ENCODE data around the gene WWP2. TPM values are rescaled to one million over a fixed set of nuclear protein-coding genes. Genes with fewer than 3 reads are reported as not detected.
"Not testable (repeated sequence)": the region's sequence is repeated elsewhere in the genome, so short reads cannot be mapped to it uniquely, and the experiment has no call there.

The WWP2 gene
- total RNA-seq, 1 donor from 2014 or later = 59.0 TPM

- no peak overlapping the region for H3K4me3 Mint-ChIP-seq (ENCODE audit: low read depth)
- H3K27ac Mint-ChIP-seq = no peak overlapping the region
- intact Hi-C loops (cut with micrococcal nuclease) = no loop called here
- no peak for DNase-seq (ENCODE audit: low spot score)
- no peaks in the 10 kb centered on the region for H3K4me1 Mint-ChIP-seq (ENCODE audit: low read depth)
- H3K9me3 Mint-ChIP-seq = no peaks in the 10 kb centered on the region
- no peaks in the 10 kb centered on the region for H3K27me3 Mint-ChIP-seq (ENCODE audit: low read depth)
- peaks cover 21% of the 10 kb centered on the region for H3K36me3 Mint-ChIP-seq (ENCODE audit: low read depth)
These were observed 177.1 kb downstream of the WWP2 start for GRCh38 chr16:69938981-69939820.

GRCh38 chr16:69939821-69940585, 177.9 kb downstream of the WWP2 start:
- Mint-ChIP-seq H3K4me1 (ENCODE audit: low read depth) (no peaks in the 10 kb centered on the region), H3K27ac (no peak overlapping the region), H3K27me3 (ENCODE audit: low read depth) (no peaks in the 10 kb centered on the region), H3K4me3 (ENCODE audit: low read depth) (no peak overlapping the region), H3K36me3 (ENCODE audit: low read depth) (peaks cover 21% of the 10 kb centered on the region), H3K9me3 (no peaks in the 10 kb centered on the region)
- intact Hi-C loops (cut with micrococcal nuclease) = no loop called here
- DNase-seq (ENCODE audit: low spot score) = no peak

- intact Hi-C loops (cut with micrococcal nuclease) = no loop called here
- Mint-ChIP-seq H3K36me3 (ENCODE audit: low read depth) (peaks cover 21% of the 10 kb centered on the region), H3K4me3 (ENCODE audit: low read depth) (no peak overlapping the region), H3K27me3 (ENCODE audit: low read depth) (no peaks in the 10 kb centered on the region), H3K9me3 (no peaks in the 10 kb centered on the region), H3K27ac (no peak overlapping the region), H3K4me1 (ENCODE audit: low read depth) (no peaks in the 10 kb centered on the region)
- DNase-seq (ENCODE audit: low spot score) = no peak
These were observed 178.5 kb downstream of the WWP2 start for GRCh38 chr16:69940676-69941075.

GRCh38 chr16:69941251-69942098, 179.3 kb downstream of the WWP2 start:
- Mint-ChIP-seq H3K27me3 (ENCODE audit: low read depth) (no peaks in the 10 kb centered on the region), H3K36me3 (ENCODE audit: low read depth) (peaks cover 15% of the 10 kb centered on the region), H3K27ac (no peak overlapping the region), H3K9me3 (no peaks in the 10 kb centered on the region), H3K4me3 (ENCODE audit: low read depth) (no peak overlapping the region), H3K4me1 (ENCODE audit: low read depth) (no peaks in the 10 kb centered on the region)
- intact Hi-C loops (cut with micrococcal nuclease) = no loop called here
- no peak for DNase-seq (ENCODE audit: low spot score)

DNA sequence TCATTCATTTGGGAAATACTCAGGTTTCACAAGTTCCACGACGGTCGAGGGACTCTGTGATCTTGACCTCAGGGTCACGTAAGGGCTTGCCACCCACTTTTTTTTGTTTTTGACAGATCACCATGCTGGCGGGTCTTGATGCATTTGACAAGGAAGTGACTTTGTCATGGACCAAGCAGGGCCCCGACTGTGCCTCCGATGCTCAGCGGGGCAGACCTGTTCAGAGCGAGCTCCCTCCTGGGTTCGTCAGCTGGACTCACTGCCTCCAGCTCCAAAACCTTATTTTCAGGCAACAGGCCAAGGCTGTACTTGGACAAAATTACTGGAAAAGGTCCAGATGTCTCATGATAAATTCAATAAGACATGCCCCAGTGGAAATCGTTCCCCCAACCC, 180.0 kb downstream of the WWP2 start:
- H3K36me3 Mint-ChIP-seq (ENCODE audit: low read depth) = peaks cover 9% of the 10 kb centered on the region
- no peak overlapping the region for H3K4me3 Mint-ChIP-seq (ENCODE audit: low read depth)
- no peak overlapping the region for H3K27ac Mint-ChIP-seq
- no peaks in the 10 kb centered on the region for H3K27me3 Mint-ChIP-seq (ENCODE audit: low read depth)
- no peaks in the 10 kb centered on the region for H3K9me3 Mint-ChIP-seq
- DNase-seq (ENCODE audit: low spot score) = no peak
- intact Hi-C loops (cut with micrococcal nuclease) = no loop called here
- H3K4me1 Mint-ChIP-seq (ENCODE audit: low read depth) = no peaks in the 10 kb centered on the region

DNA sequence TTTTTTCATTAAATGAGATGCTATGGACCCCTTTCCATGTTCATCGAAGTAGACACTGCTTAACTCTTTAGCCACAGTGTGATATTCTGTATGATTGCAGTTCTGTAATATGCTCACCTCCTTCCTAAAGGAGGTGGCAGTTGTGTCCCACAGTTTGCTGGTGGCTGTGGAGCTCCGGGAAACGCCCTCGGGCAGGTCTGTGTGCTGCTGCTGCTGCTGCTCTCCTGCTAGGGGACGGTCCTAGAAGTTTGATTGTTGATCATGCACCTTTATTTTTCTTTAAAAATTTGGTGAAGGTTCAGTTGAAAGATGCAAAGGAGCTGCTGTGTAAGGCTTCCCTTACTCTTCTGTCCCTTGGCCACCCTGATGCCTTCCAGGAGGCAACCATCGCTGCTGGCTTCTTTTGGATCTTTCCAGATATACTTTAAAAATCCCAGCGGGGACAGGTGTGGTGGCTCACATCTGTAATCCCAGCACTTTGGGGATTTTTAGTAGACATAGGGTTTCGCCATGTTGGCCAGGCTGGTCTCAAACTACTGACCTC, 180.6 kb downstream of the WWP2 start:
- intact Hi-C loops (cut with micrococcal nuclease) = no loop called here
- no peak for DNase-seq (ENCODE audit: low spot score)
- Mint-ChIP-seq H3K4me3 (ENCODE audit: low read depth) (no peak overlapping the region), H3K27ac (no peak overlapping the region), H3K9me3 (no peaks in the 10 kb centered on the region), H3K36me3 (ENCODE audit: low read depth) (peaks cover 4% of the 10 kb centered on the region), H3K4me1 (ENCODE audit: low read depth) (no peaks in the 10 kb centered on the region), H3K27me3 (ENCODE audit: low read depth) (no peaks in the 10 kb centered on the region)

GRCh38 chr16:69943241-69944036, 181.3 kb downstream of the WWP2 start:
- H3K36me3 Mint-ChIP-seq (ENCODE audit: low read depth); H3K4me1 Mint-ChIP-seq (ENCODE audit: low read depth); H3K27ac Mint-ChIP-seq; H3K9me3 Mint-ChIP-seq; H3K4me3 Mint-ChIP-seq (ENCODE audit: low read depth); DNase-seq (ENCODE audit: low spot score); intact Hi-C loops (cut with micrococcal nuclease); H3K27me3 Mint-ChIP-seq (ENCODE audit: low read depth): not testable (repeated sequence)

DNA sequence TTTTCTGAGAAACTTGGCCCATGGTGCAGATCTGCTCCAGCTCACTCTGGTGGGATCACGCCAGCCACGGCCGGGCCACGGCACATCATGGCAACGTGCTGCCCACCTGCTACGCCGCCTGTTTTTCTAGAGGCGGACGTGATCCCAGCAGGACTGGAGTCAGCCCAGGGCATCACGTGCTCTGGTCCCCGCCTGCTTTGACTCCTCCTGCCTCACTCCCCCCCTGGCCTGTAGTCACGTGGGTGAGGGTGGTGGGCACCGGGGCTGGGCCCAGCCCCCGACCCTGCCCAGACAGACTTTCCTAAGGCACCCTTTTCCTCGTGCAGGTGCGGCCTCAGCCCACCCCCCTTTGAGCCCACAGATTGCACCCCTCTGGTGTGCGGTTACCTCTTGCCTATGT, 188.3 kb downstream of the WWP2 start:
- DNase-seq (ENCODE audit: low spot score); intact Hi-C loops (cut with micrococcal nuclease); H3K9me3 Mint-ChIP-seq; H3K4me1 Mint-ChIP-seq (ENCODE audit: low read depth); H3K27me3 Mint-ChIP-seq (ENCODE audit: low read depth); H3K27ac Mint-ChIP-seq; H3K36me3 Mint-ChIP-seq (ENCODE audit: low read depth); H3K4me3 Mint-ChIP-seq (ENCODE audit: low read depth): not testable (repeated sequence)

GRCh38 chr16:69951017-69951671, 189.0 kb downstream of the WWP2 start, which contains the start of gene CLEC18A:
CLEC18A (plus strand) TSS chr16:69951334; CDS start chr16:69951367, 33 bp downstream.
- H3K36me3 Mint-ChIP-seq (ENCODE audit: low read depth); DNase-seq (ENCODE audit: low spot score); H3K9me3 Mint-ChIP-seq; H3K4me3 Mint-ChIP-seq (ENCODE audit: low read depth); H3K27ac Mint-ChIP-seq; H3K27me3 Mint-ChIP-seq (ENCODE audit: low read depth); intact Hi-C loops (cut with micrococcal nuclease); H3K4me1 Mint-ChIP-seq (ENCODE audit: low read depth): not testable (repeated sequence)

GRCh38 chr16:69951672-69952031, 189.5 kb downstream of the WWP2 start:
- H3K4me3 Mint-ChIP-seq (ENCODE audit: low read depth); DNase-seq (ENCODE audit: low spot score); H3K27me3 Mint-ChIP-seq (ENCODE audit: low read depth); H3K27ac Mint-ChIP-seq; intact Hi-C loops (cut with micrococcal nuclease); H3K9me3 Mint-ChIP-seq; H3K4me1 Mint-ChIP-seq (ENCODE audit: low read depth); H3K36me3 Mint-ChIP-seq (ENCODE audit: low read depth): not testable (repeated sequence)

GRCh38 chr16:69952116-69952515, 190.0 kb downstream of the WWP2 start:
- H3K27me3 Mint-ChIP-seq (ENCODE audit: low read depth); H3K27ac Mint-ChIP-seq; intact Hi-C loops (cut with micrococcal nuclease): not testable (repeated sequence)

More at GRCh38 chr16:69952116-69952515, 190.0 kb downstream of the WWP2 start:
- DNase-seq (ENCODE audit: low spot score); H3K36me3 Mint-ChIP-seq (ENCODE audit: low read depth); H3K9me3 Mint-ChIP-seq; H3K4me3 Mint-ChIP-seq (ENCODE audit: low read depth); H3K4me1 Mint-ChIP-seq (ENCODE audit: low read depth): not testable (repeated sequence)
